ENCODE measurements around the gene HSPB6. TPM values are rescaled to one million over a fixed set of nuclear protein-coding genes. Genes with fewer than 3 reads are reported as not detected.

The HSPB6 gene
- polyA plus RNA-seq, 2 of the 4 experiments (the other 2 are of a cell fraction) = 0.16 to 0.26 TPM

DNA sequence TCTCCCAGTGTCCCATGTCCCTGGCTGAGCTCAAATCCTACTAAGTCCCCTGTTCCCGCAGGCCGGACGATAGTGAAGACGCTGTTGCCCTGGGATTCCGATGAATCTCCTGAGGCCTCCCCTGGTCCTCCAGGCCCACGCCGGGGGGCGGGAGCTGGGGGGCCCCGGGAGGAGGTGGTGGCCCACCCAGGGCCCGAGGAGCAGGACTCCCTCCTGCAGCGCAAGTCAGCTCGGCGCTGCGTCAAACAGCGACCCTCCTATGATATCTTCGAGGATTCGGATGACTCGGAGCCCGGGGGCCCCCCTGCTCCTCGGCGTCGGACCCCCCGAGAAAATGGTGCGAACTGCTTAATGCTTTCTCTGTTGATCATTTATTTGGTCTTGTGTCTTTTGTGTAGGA, 33.2 kb downstream of the HSPB6 start (continued):
- TF ChIP-seq, protein P1, sequence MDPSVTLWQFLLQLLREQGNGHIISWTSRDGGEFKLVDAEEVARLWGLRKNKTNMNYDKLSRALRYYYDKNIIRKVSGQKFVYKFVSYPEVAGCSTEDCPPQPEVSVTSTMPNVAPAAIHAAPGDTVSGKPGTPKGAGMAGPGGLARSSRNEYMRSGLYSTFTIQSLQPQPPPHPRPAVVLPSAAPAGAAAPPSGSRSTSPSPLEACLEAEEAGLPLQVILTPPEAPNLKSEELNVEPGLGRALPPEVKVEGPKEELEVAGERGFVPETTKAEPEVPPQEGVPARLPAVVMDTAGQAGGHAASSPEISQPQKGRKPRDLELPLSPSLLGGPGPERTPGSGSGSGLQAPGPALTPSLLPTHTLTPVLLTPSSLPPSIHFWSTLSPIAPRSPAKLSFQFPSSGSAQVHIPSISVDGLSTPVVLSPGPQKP (IDR thresholded peaks at IDR 0.05; ENCODE audit: low read depth, low read length) = no peak
- TF ChIP-seq RNF2 (IDR thresholded peaks at IDR 0.05; ENCODE audit: borderline replicate concordance, low read depth) (no peak), HOXB5 (CRISPR knock-in tag; IDR thresholded peaks at IDR 0.05) (no peak), ZNF302 (CRISPR knock-in tag; IDR thresholded peaks at IDR 0.05) (no peak)

DNA sequence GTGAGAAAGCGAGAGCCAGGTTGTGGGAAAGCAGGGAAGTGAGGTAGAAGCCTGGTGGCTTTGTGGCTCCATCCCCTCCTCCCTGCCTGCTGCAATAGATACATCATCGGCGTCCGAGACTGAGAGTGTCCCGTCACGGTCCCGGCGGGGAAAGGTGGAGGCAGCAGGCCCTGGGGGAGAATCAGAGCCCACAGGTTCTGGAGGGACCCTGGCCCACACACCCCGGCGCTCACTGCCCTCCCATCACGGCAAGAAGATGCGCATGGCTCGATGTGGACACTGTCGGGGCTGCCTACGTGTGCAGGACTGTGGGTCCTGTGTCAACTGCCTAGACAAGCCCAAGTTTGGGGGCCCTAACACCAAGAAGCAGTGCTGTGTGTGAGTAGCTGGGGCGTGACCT, 33.9 kb downstream of the HSPB6 start:
- DNase-seq (ENCODE audit: low read depth in 1 of 2, low spot score in 1 of 2) (no peak), FAIRE-seq (no peak), ATAC-seq (no peak)
- TF ChIP-seq JUN (IDR thresholded peaks at IDR 0.05) = peak in 1 of 2 experiments; percentile 14; a peak in 1 of 5 replicates
- TF ChIP-seq GATA3 (IDR thresholded peaks at IDR 0.05; ENCODE audit: borderline replicate concordance) = no peak
- no peak for TF ChIP-seq FOSL2 (IDR thresholded peaks at IDR 0.05)
- TF ChIP-seq FOSL2 (CRISPR knock-in tag; IDR thresholded peaks at IDR 0.05) = no peak
- no peak for TF ChIP-seq PHF8 (IDR thresholded peaks at IDR 0.05; ENCODE audit: borderline replicate concordance, low read depth)
- TF ChIP-seq FOSB (CRISPR knock-in tag; IDR thresholded peaks at IDR 0.05) = no peak
- TF ChIP-seq, protein P2, sequence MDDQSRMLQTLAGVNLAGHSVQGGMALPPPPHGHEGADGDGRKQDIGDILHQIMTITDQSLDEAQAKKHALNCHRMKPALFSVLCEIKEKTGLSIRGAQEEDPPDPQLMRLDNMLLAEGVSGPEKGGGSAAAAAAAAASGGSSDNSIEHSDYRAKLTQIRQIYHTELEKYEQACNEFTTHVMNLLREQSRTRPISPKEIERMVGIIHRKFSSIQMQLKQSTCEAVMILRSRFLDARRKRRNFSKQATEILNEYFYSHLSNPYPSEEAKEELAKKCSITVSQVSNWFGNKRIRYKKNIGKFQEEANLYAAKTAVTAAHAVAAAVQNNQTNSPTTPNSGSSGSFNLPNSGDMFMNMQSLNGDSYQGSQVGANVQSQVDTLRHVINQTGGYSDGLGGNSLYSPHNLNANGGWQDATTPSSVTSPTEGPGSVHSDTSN (IDR thresholded peaks at IDR 0.05) = no peak
- CTCF ChIA-PET = interaction anchor here (1.0 to 3.0 kb wide), 7 partner anchors 9 to 209 kb away, joined by 3 to 18 read pairs (median 4); partner anchors contain the start of genes PSENEN and U2AF1L4
- POLR2A ChIA-PET = interaction anchor here (1.0 to 1.7 kb wide), 2 partner anchors 17 to 25 kb away, joined by 3 to 8 read pairs; partner anchors contain the start of gene LIN37
- H3K4me2 ChIP-seq = no peak overlapping the region
- H3K4me1 ChIP-seq = peaks cover 9% of the 10 kb centered on the region
- H3K4me3 ChIP-seq = no peak overlapping the region
- no peak overlapping the region for H3K27ac ChIP-seq
- H3K9me3 ChIP-seq = no peaks in the 10 kb centered on the region
- WGBS (ENCODE audit: missing lambda C conversion rate) = 94% methylated on average over 16 of the region's 16 CpGs

DNA sequence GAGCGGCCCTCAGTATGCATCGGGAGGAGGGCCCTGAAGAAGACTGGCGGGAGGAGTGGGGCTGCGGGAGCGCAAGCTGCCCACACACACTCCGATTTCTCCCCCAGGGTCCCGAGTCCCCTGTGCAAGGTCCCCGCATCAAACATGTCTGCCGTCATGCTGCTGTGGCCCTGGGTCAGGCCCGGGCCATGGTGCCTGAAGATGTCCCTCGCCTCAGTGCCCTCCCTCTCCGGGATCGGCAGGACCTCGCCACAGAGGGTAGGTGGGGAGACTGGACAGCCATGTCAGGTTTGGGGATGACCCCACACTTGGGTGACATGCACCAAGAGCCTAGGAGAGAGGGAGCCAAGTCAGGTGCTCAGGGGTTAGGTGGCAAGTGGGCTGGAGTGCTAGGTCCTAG, 34.4 kb downstream of the HSPB6 start:
- ChIA-PET CTCF (interaction anchor here (0.7 to 5.0 kb wide), 6 partner anchors 10 to 94 kb away, joined by 3 to 26 read pairs (median 4); partner anchors contain the start of gene LIN37), POLR2A (no interaction called here)
- no peak for ATAC-seq
- Histone ChIP-seq H3K27ac (no peak overlapping the region), H3K9me3 (no peaks in the 10 kb centered on the region), H3K4me3 (no peak overlapping the region), H3K4me2 (no peak overlapping the region), H3K4me1 (peaks cover 9% of the 10 kb centered on the region)
- DNase-seq (ENCODE audit: low read depth in 1 of 2, low spot score in 1 of 2) = no peak
- WGBS (ENCODE audit: missing lambda C conversion rate) = 94% methylated on average over 12 of the region's 14 CpGs
- no peak for FAIRE-seq
- TF ChIP-seq KDM1A (IDR thresholded peaks at IDR 0.05; ENCODE audit: low read depth) (no peak), FOSL2 (IDR thresholded peaks at IDR 0.05) (no peak), FOSL2 (CRISPR knock-in tag; IDR thresholded peaks at IDR 0.05) (no peak), ZSCAN20 (CRISPR knock-in tag; IDR thresholded peaks at IDR 0.05) (no peak), MAZ (IDR thresholded peaks at IDR 0.05; ENCODE audit: borderline replicate concordance, low read depth, low read length) (no peak), JUNB (IDR thresholded peaks at IDR 0.05) (no peak), MYC (IDR thresholded peaks at IDR 0.05; ENCODE audit: borderline replicate concordance, low read length) (no peak), RNF2 (IDR thresholded peaks at IDR 0.05; ENCODE audit: borderline replicate concordance, low read depth) (no peak)

DNA sequence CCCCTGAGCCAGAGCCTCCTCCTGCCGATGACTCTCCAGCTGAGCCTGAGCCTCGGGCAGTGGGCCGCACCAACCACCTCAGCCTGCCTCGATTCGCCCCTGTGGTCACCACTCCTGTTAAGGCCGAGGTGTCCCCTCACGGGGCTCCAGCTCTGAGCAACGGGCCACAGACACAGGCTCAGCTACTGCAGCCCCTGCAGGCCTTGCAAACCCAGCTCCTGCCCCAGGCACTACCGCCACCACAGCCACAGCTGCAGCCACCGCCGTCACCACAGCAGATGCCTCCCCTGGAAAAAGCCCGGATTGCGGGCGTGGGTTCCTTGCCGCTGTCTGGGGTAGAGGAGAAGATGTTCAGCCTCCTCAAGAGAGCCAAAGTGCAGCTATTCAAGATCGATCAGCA, 35.5 kb downstream of the HSPB6 start:
- no peak overlapping the region for H3K4me2 ChIP-seq
- CTCF ChIA-PET = interaction anchor here (1.0 to 5.0 kb wide), 11 partner anchors 9 to 369 kb away, joined by 3 to 29 read pairs (median 4); partner anchors contain the start of genes LIN37, PSENEN and U2AF1L4

More for the DNA sequence above, 35.5 kb downstream of the HSPB6 start:
- H3K4me1 ChIP-seq = peaks cover 9% of the 10 kb centered on the region
- WGBS (ENCODE audit: missing lambda C conversion rate) = 96% methylated on average over 16 of the region's 16 CpGs
- FAIRE-seq = no peak
- H3K4me3 ChIP-seq = no peak overlapping the region
- TF ChIP-seq, protein P3, sequence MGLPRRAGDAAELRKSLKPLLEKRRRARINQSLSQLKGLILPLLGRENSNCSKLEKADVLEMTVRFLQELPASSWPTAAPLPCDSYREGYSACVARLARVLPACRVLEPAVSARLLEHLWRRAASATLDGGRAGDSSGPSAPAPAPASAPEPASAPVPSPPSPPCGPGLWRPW (IDR thresholded peaks at IDR 0.05) = no peak
- TF ChIP-seq, protein P4, sequence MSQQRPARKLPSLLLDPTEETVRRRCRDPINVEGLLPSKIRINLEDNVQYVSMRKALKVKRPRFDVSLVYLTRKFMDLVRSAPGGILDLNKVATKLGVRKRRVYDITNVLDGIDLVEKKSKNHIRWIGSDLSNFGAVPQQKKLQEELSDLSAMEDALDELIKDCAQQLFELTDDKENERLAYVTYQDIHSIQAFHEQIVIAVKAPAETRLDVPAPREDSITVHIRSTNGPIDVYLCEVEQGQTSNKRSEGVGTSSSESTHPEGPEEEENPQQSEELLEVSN (IDR thresholded peaks at IDR 0.05; ENCODE audit: borderline replicate concordance, low read depth) = no peak
- TF ChIP-seq, protein P5, sequence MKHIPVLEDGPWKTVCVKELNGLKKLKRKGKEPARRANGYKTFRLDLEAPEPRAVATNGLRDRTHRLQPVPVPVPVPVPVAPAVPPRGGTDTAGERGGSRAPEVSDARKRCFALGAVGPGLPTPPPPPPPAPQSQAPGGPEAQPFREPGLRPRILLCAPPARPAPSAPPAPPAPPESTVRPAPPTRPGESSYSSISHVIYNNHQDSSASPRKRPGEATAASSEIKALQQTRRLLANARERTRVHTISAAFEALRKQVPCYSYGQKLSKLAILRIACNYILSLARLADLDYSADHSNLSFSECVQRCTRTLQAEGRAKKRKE (CRISPR knock-in tag; IDR thresholded peaks at IDR 0.05; ENCODE audit: low read depth) = no peak
- TF ChIP-seq NPAS2 (CRISPR knock-in tag; IDR thresholded peaks at IDR 0.05; ENCODE audit: borderline replicate concordance) = no peak
- no peak for TF ChIP-seq CHD2 (IDR thresholded peaks at IDR 0.05; ENCODE audit: low read length, partially characterized antibody)
- TF ChIP-seq GATA3 (IDR thresholded peaks at IDR 0.05; ENCODE audit: borderline replicate concordance) = no peak
- no peak for TF ChIP-seq SMC3 (IDR thresholded peaks at IDR 0.05)
- TF ChIP-seq ZC3H11A (IDR thresholded peaks at IDR 0.05) = no peak
- TF ChIP-seq, protein P6, sequence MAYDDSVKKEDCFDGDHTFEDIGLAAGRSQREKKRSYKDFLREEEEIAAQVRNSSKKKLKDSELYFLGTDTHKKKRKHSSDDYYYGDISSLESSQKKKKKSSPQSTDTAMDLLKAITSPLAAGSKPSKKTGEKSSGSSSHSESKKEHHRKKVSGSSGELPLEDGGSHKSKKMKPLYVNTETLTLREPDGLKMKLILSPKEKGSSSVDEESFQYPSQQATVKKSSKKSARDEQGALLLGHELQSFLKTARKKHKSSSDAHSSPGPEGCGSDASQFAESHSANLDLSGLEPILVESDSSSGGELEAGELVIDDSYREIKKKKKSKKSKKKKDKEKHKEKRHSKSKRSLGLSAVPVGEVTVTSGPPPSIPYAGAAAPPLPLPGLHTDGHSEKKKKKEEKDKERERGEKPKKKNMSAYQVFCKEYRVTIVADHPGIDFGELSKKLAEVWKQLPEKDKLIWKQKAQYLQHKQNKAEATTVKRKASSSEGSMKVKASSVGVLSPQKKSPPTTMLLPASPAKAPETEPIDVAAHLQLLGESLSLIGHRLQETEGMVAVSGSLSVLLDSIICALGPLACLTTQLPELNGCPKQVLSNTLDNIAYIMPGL (CRISPR knock-in tag; IDR thresholded peaks at IDR 0.05; ENCODE audit: borderline replicate concordance) = no peak
- TF ChIP-seq RAD21 (conservative IDR thresholded peaks at IDR 0.05 in 1 of 2, IDR thresholded peaks at IDR 0.05 in 1 of 2) = no peak
- H3K27ac ChIP-seq = no peak overlapping the region
- ATAC-seq = no peak
- POLR2A ChIA-PET = no interaction called here
- H3K9me3 ChIP-seq = no peaks in the 10 kb centered on the region
- DNase-seq (ENCODE audit: low read depth in 1 of 2, low spot score in 1 of 2) = no peak

Data from A549 (cell line).